A673 (cell line): ENCODE data around the gene SYNE3. TPM values are rescaled to one million over a fixed set of nuclear protein-coding genes. Genes with fewer than 3 reads are reported as not detected.

Experiments
- BruUV-seq: library from RNA; stranded (reverse); fragments of 400-500 nt; replicated peaks from 2 replicates; lab custom pipeline; 2021; lab: Mats Ljungman, UMichigan
- CTCF ChIA-PET: fragments of 300-600 bp; sonication (Branson Sonifier 250); formaldehyde crosslinking; loops from one replicate; lab custom pipeline; 2022; ENCODE audit warnings: antibody characterized with exemption; lab: Charles Lee
- POLR2A ChIA-PET: fragments of 300-600 bp; sonication (Branson Sonifier 250); formaldehyde crosslinking; loops from one replicate; lab custom pipeline; 2022; ENCODE audit warnings: antibody characterized with exemption; ENCODE audit not compliant: low non-redundant PET; lab: Charles Lee
- DNase-seq: peaks from one replicate; pipeline ENCODE4 v3.0.0-alpha.2; 2015; ENCODE audit warnings: low spot score
- H3K27ac ChIP-seq: fragments of 200-600 bp; sonication (generic); 2 replicates; pipeline ENCODE4 v1.5.1; 2016; ENCODE audit warnings: mixed run types, low read depth, mild to moderate bottlenecking, mixed read lengths, antibody characterized with exemption, low read length; ENCODE audit not compliant: poor library complexity, severe bottlenecking
- H3K27me3 ChIP-seq: fragments of 200-600 bp; sonication (generic); replicated peaks from 2 replicates; pipeline ENCODE4 v1.6.1; 2017; ENCODE audit warnings: mixed run types, low read depth, mild to moderate bottlenecking, mixed read lengths, antibody characterized with exemption, low read length; ENCODE audit not compliant: insufficient read depth, poor library complexity
- H3K36me3 ChIP-seq: fragments of 200-600 bp; sonication (generic); 2 replicates; pipeline ENCODE4 v1.6.1; 2016; ENCODE audit warnings: mixed run types, mild to moderate bottlenecking, mixed read lengths, antibody characterized with exemption, low read length; ENCODE audit not compliant: insufficient read depth, poor library complexity, severe bottlenecking
- H3K4me1 ChIP-seq: fragments of 200-600 bp; sonication (generic); 2 replicates; pipeline ENCODE4 v1.6.1; 2017; ENCODE audit warnings: mixed run types, mild to moderate bottlenecking, mixed read lengths, antibody characterized with exemption, low read length; ENCODE audit not compliant: insufficient read depth, poor library complexity, severe bottlenecking
- H3K4me3 ChIP-seq: fragments of 200-600 bp; sonication (generic); 2 replicates; pipeline ENCODE4 v1.5.1; 2016; ENCODE audit warnings: low read depth, mixed run types, mild to moderate bottlenecking, mixed read lengths, low read length; ENCODE audit not compliant: poor library complexity, severe bottlenecking
- H3K9me3 ChIP-seq: fragments of 200-600 bp; sonication (generic); 2 replicates; pipeline ENCODE4 v1.6.1; 2016; ENCODE audit warnings: mixed run types, low read depth, mild to moderate bottlenecking, mixed read lengths, antibody characterized with exemption, low read length; ENCODE audit not compliant: poor library complexity, severe bottlenecking
- EZH2 ChIP-seq: fragments of 200-600 bp; sonication (generic); IDR thresholded peaks from 2 replicates; pipeline ENCODE4 v1.6.1; 2017; ENCODE audit warnings: borderline replicate concordance, low read depth, mild to moderate bottlenecking, mixed read lengths, antibody characterized with exemption, low read length; ENCODE audit not compliant: poor library complexity, severe bottlenecking
- intact Hi-C: fragments of 100-400 bp; cut with micrococcal nuclease; formaldehyde crosslinking; loops from one replicate; pipeline ENCODE4 v1.10.0; 2022; ENCODE audit not compliant: unreplicated experiment
- total RNA-seq: library from RNA; stranded (reverse); gene quantifications from 2 replicates; pipeline ENCODE4 v1.2.3, GENCODE V29; 2021
- TF ChIP-seq, protein P1 (sequence below): fragments of 300-800, 200-600 bp; sonication (generic); conservative IDR thresholded peaks from 2 replicates; pipeline ENCODE4 v1.5.1; 2017; ENCODE audit warnings: low read depth, mild to moderate bottlenecking, antibody characterized with exemption, low read length, moderate library complexity, mixed read lengths

Gene SYNE3
- total RNA-seq, 1 experiment from 2014 or later: 6.4 TPM

- CTCF ChIA-PET: interaction anchor here (0.7 kb wide), 1 partner anchor 15 kb away, joined by 3 read pairs; no protein-coding TSS in a partner anchor
- POLR2A ChIA-PET: no interaction called here
- H3K36me3 ChIP-seq: peaks cover 7% of the 10 kb centered on the region
- intact Hi-C loops: no loop called here
- H3K27me3 ChIP-seq: no peaks in the 10 kb centered on the region
- no peak for TF ChIP-seq EZH2
- TF ChIP-seq, protein P1, sequence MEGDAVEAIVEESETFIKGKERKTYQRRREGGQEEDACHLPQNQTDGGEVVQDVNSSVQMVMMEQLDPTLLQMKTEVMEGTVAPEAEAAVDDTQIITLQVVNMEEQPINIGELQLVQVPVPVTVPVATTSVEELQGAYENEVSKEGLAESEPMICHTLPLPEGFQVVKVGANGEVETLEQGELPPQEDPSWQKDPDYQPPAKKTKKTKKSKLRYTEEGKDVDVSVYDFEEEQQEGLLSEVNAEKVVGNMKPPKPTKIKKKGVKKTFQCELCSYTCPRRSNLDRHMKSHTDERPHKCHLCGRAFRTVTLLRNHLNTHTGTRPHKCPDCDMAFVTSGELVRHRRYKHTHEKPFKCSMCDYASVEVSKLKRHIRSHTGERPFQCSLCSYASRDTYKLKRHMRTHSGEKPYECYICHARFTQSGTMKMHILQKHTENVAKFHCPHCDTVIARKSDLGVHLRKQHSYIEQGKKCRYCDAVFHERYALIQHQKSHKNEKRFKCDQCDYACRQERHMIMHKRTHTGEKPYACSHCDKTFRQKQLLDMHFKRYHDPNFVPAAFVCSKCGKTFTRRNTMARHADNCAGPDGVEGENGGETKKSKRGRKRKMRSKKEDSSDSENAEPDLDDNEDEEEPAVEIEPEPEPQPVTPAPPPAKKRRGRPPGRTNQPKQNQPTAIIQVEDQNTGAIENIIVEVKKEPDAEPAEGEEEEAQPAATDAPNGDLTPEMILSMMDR: no peak
- no TSS peak for BruUV-seq
- no peak for DNase-seq
- H3K4me3 ChIP-seq: no peak overlapping the region
- no peak overlapping the region for H3K27ac ChIP-seq
- no peaks in the 10 kb centered on the region for H3K4me1 ChIP-seq
- no peaks in the 10 kb centered on the region for H3K9me3 ChIP-seq
Measured at GRCh38 chr14:95541932-95542930, 25.8 kb upstream of the SYNE3 start.

DNA sequence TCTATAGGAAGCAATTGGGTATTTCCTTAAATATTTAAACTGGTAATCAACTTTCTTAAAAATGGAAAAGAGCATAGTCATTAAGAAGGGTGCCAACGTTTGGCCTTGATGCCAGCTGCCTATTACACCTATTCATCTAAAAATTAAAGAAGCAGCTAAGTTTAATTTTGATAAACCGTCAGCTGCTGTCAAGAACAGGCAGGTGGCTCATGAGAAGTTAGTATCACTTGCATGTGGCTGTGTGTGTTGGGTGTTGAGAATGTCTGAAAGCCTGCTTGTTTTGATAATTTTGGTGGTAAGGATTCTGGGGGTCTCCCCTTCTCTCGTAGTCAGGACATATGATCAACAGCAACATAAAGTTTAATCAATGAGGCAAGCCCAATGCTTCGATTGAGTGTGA, 24.9 kb upstream of the SYNE3 start:
- TF ChIP-seq EZH2: no peak
- TF ChIP-seq, protein P1: no peak
- H3K4me3 ChIP-seq: no peak overlapping the region
- ChIA-PET CTCF (no interaction called here), POLR2A (no interaction called here)
- no peak for DNase-seq
- no TSS peak for BruUV-seq
- H3K27me3 ChIP-seq: no peaks in the 10 kb centered on the region
- intact Hi-C loops: no loop called here
- no peaks in the 10 kb centered on the region for H3K9me3 ChIP-seq
- peaks cover 6% of the 10 kb centered on the region for H3K4me1 ChIP-seq
- H3K36me3 ChIP-seq: peaks cover 7% of the 10 kb centered on the region
- H3K27ac ChIP-seq: no peak overlapping the region

- POLR2A ChIA-PET: no interaction called here
- no peak overlapping the region for H3K4me3 ChIP-seq
- CTCF ChIA-PET: no interaction called here
Measured at GRCh38 chr14:95540236-95540855, 23.9 kb upstream of the SYNE3 start.

More at GRCh38 chr14:95540236-95540855, 23.9 kb upstream of the SYNE3 start:
- intact Hi-C loops: no loop called here
- DNase-seq: no peak
- H3K27me3 ChIP-seq: no peaks in the 10 kb centered on the region
- TF ChIP-seq, protein P1: no peak
- TF ChIP-seq EZH2: no peak
- peaks cover 9% of the 10 kb centered on the region for H3K4me1 ChIP-seq
- H3K36me3 ChIP-seq: peaks cover 7% of the 10 kb centered on the region
- no peak overlapping the region for H3K27ac ChIP-seq
- no peaks in the 10 kb centered on the region for H3K9me3 ChIP-seq
- no TSS peak for BruUV-seq
